CD14-positive monocyte (primary cell): Measurements from ENCODE around the gene PAK4. TPM values are rescaled to one million over a fixed set of nuclear protein-coding genes. Genes with fewer than 3 reads are reported as not detected.
"Not testable (repeated sequence)": the region's sequence is repeated elsewhere in the genome, so short reads cannot be mapped to it uniquely, and the experiment has no call there.

Experiments
- DNase-seq, 3 donors: peaks; one replicate each; pipeline ENCODE4 v3.0.0-alpha.2; 2011 to 2022
- H2AFZ ChIP-seq: 2 replicates; pipeline ENCODE4 v1.6.0; 2012; ENCODE audit warnings: mild to moderate bottlenecking, low read depth, low read length, inconsistent platforms; ENCODE audit not compliant: insufficient read depth, poor library complexity, severe bottlenecking
- H3K27ac ChIP-seq, 2 donors: 1 replicate in 1 of 2; 2 replicates in 1 of 2; pipeline ENCODE4 v1.5.1; 2012 to 2013; ENCODE audit warnings: low read length in 2 of 2, control low read depth in 1 of 2, inconsistent platforms in 1 of 2, low read depth in 1 of 2, mild to moderate bottlenecking in 1 of 2
- H3K27me3 ChIP-seq, 2 donors: one replicate each; pipeline versions ENCODE4 v1.6.0 to v1.6.1; 2011 to 2013; ENCODE audit warnings: low read length in 2 of 2; ENCODE audit not compliant: control insufficient read depth in 2 of 2, insufficient read depth in 2 of 2
- H3K36me3 ChIP-seq, 2 donors: replicated peaks in 1 of 2; 1 replicate in 1 of 2; 2 replicates in 1 of 2; pipeline versions ENCODE4 v1.5.1 to v1.6.1; 2012 to 2013; ENCODE audit warnings: low read length in 2 of 2, control low read depth in 1 of 2, inconsistent platforms in 1 of 2, mild to moderate bottlenecking in 1 of 2; ENCODE audit not compliant: insufficient read depth in 2 of 2, control insufficient read depth in 1 of 2
- H3K4me1 ChIP-seq, 2 donors: 1 replicate in 1 of 2; 2 replicates in 1 of 2; pipeline versions ENCODE4 v1.5.1 to v1.6.1; 2012 to 2013; ENCODE audit warnings: low read length in 2 of 2, control low read depth in 1 of 2, inconsistent platforms in 1 of 2, mild to moderate bottlenecking in 1 of 2, moderate library complexity in 1 of 2; ENCODE audit not compliant: insufficient read depth in 2 of 2, control insufficient read depth in 1 of 2
- H3K4me2 ChIP-seq: replicated peaks from 2 replicates; pipeline ENCODE3; 2012; ENCODE audit warnings: low read length, moderate library complexity, mild to moderate bottlenecking; ENCODE audit not compliant: poor library complexity, severe bottlenecking; ENCODE audit errors: extremely low read depth
- H3K4me3 ChIP-seq, 3 experiments: fragments of 200-600 bp in 1 of 3; sonication (generic) in 1 of 3; replicated peaks in 1 of 3; 1 replicate in 2 of 3; 2 replicates in 1 of 3; pipeline ENCODE4 v1.5.1; 2011 to 2013; ENCODE audit warnings: low read length in 3 of 3, mild to moderate bottlenecking in 3 of 3, control low read depth in 2 of 3, low read depth in 2 of 3, inconsistent platforms in 1 of 3, moderate library complexity in 1 of 3
- H3K79me2 ChIP-seq: 2 replicates; pipeline ENCODE4 v1.6.0; 2012; ENCODE audit warnings: mild to moderate bottlenecking, control low read depth, inconsistent platforms, low read length, moderate library complexity; ENCODE audit not compliant: insufficient read depth
- H3K9ac ChIP-seq: 2 replicates; pipeline ENCODE4 v1.6.0; 2017; ENCODE audit warnings: low read length, mild to moderate bottlenecking; ENCODE audit not compliant: insufficient read depth, poor library complexity, severe bottlenecking
- H3K9me3 ChIP-seq, 2 donors: replicated peaks in 1 of 2; 1 replicate in 1 of 2; 2 replicates in 1 of 2; pipeline versions ENCODE4 v1.5.1 to v1.6.1; 2012 to 2013; ENCODE audit warnings: low read length in 2 of 2, control low read depth in 1 of 2; ENCODE audit not compliant: control insufficient read depth in 1 of 2, insufficient read depth in 1 of 2
- H4K20me1 ChIP-seq: 2 replicates; pipeline ENCODE4 v1.6.0; 2012; ENCODE audit warnings: mild to moderate bottlenecking, low read length, control low read depth, moderate library complexity; ENCODE audit not compliant: insufficient read depth
- H3K27ac Mint-ChIP-seq, 7 donors: one replicate each; pipeline ENCODE4 v1.8.0; 2020; ENCODE audit warnings: mild to moderate bottlenecking in 7 of 7, mixed read lengths in 7 of 7, moderate library complexity in 6 of 7, inconsistent platforms in 2 of 7
- H3K27me3 Mint-ChIP-seq, 3 donors: one replicate each; pipeline ENCODE4 v1.8.0; 2021 to 2022; ENCODE audit warnings: low read depth in 3 of 3, mild to moderate bottlenecking in 3 of 3, mixed read lengths in 3 of 3, moderate library complexity in 3 of 3, inconsistent platforms in 1 of 3
- H3K36me3 Mint-ChIP-seq, 2 donors: one replicate each; pipeline ENCODE4 v1.8.0; 2020; ENCODE audit warnings: mixed read lengths in 2 of 2, inconsistent platforms in 1 of 2, mild to moderate bottlenecking in 1 of 2
- H3K4me1 Mint-ChIP-seq: one replicate; pipeline ENCODE4 v1.8.0; 2020; ENCODE audit warnings: mild to moderate bottlenecking, mixed read lengths
- H3K4me3 Mint-ChIP-seq, 2 donors: one replicate each; pipeline ENCODE4 v1.8.0; 2020; ENCODE audit warnings: mild to moderate bottlenecking in 2 of 2, mixed read lengths in 2 of 2, moderate library complexity in 1 of 2
- H3K9me3 Mint-ChIP-seq, 7 donors: one replicate each; pipeline ENCODE4 v1.8.0; 2020 to 2022; ENCODE audit warnings: mixed read lengths in 7 of 7, mild to moderate bottlenecking in 6 of 7, moderate library complexity in 6 of 7, inconsistent platforms in 2 of 7
- CTCF ChIP-seq: fragments of 200-600 bp; IDR thresholded peaks from one replicate; pipeline ENCODE4 v1.8.0; 2022; ENCODE audit warnings: antibody characterized with exemption, mild to moderate bottlenecking
- WGBS: methylation state at CpG from one replicate; pipeline ENCODE4 v1.1.5; 2013; ENCODE audit warnings: missing lambda C conversion rate; ENCODE audit not compliant: insufficient coverage; 5-methylcytosine and 5-hydroxymethylcytosine counted together
- intact Hi-C, 2 donors: fragments of 100-400 bp; cut with micrococcal nuclease; formaldehyde crosslinking; loops; one replicate each; pipeline versions ENCODE4 v1.15.0 to v1.15.1; 2023
- polyA plus RNA-seq, 3 donors: library from polyadenylated mRNA; depleted of rRNA in 1 of 3; unstranded in 2 of 3; stranded (reverse) in 1 of 3; fragments of 300-500 nt in 2 of 3; fragments of >200 nt in 1 of 3; fragmentation: Illumina TruSeq in 2 of 3; gene quantifications; 1 replicate in 2 of 3; 2 replicates in 1 of 3; pipeline ENCODE4 v1.2.3, GENCODE V29; 2012 to 2021

The PAK4 gene
- polyA plus RNA-seq, 3 donors: 1.3 to 11.3 (median 1.5) TPM

GRCh38 chr19:39090881-39091280 lies 34.7 kb upstream of the PAK4 start:
- TF ChIP-seq CTCF: no peak
- Histone ChIP-seq H3K36me3 (no peaks in the 10 kb centered on the region), H3K4me2 (no peak overlapping the region), H3K27me3 (no peaks in the 10 kb centered on the region), H3K9ac (no peak overlapping the region), H3K9me3 (peaks cover 0 to 4% of the 10 kb centered on the region in 2 donors), H3K4me3 (no peak overlapping the region), H3K4me1 (peaks cover 4 to 7% of the 10 kb centered on the region in 2 donors), H3K27ac (no peak overlapping the region), H4K20me1 (no peaks in the 10 kb centered on the region), H2AFZ (no peak overlapping the region), H3K79me2 (no peaks in the 10 kb centered on the region)
- H3K27me3 Mint-ChIP-seq: peaks cover 13 to 43% (median 17%) of the 10 kb centered on the region in 3 donors
- H3K9me3 Mint-ChIP-seq: peaks cover 5 to 14% (median 12%) of the 10 kb centered on the region in 7 donors
- peak overlapping the region in 1 of 7 donors; percentile 41 for H3K27ac Mint-ChIP-seq
- no peak overlapping the region for H3K4me3 Mint-ChIP-seq
- DNase-seq: no peak
- 93% methylated on average over 3 of the region's 4 CpGs for WGBS
- H3K36me3 Mint-ChIP-seq: no peaks in the 10 kb centered on the region
- peaks cover 7% of the 10 kb centered on the region for H3K4me1 Mint-ChIP-seq
- intact Hi-C loops: no loop called here

GRCh38 chr19:39095799-39096540 lies 29.6 kb upstream of the PAK4 start:
- H3K4me2 ChIP-seq, H3K36me3 Mint-ChIP-seq, H4K20me1 ChIP-seq, H3K9ac ChIP-seq, H3K27ac Mint-ChIP-seq, H3K4me3 ChIP-seq, H3K27ac ChIP-seq, H3K79me2 ChIP-seq, H3K27me3 ChIP-seq, H3K4me1 Mint-ChIP-seq, H3K4me1 ChIP-seq, intact Hi-C loops, H2AFZ ChIP-seq, DNase-seq, H3K9me3 ChIP-seq, H3K36me3 ChIP-seq: not testable (repeated sequence)
- WGBS: 78% methylated on average over 2 of the region's 5 CpGs
- Mint-ChIP-seq H3K4me3 (peak overlapping the region in 1 of 2 donors; percentile 27), H3K9me3 (peaks cover 5 to 20% (median 15%) of the 10 kb centered on the region in 7 donors), H3K27me3 (peaks cover 19 to 34% (median 32%) of the 10 kb centered on the region in 3 donors)
